Esophagus muscularis mucosa (tissue), 3 donors: ENCODE data around the gene UQCR10.

Experiments
- POLR2A ChIP-seq: fragments of 450-650 bp; IDR thresholded peaks from one replicate; pipeline ENCODE4 v1.6.1; 2017; ENCODE audit warnings: antibody characterized with exemption, moderate library complexity, mild to moderate bottlenecking, low read depth
- TF ChIP-seq, protein P1 (sequence below), 3 experiments: fragments of 200-600 bp in 2 of 3; fragments of 450-650 bp in 1 of 3; sonication (generic) in 2 of 3; IDR thresholded peaks; one replicate each; pipeline ENCODE4 v1.5.1; 2017 to 2019; ENCODE audit warnings: antibody characterized with exemption in 3 of 3, mild to moderate bottlenecking in 2 of 3, moderate library complexity in 1 of 3

DNA sequence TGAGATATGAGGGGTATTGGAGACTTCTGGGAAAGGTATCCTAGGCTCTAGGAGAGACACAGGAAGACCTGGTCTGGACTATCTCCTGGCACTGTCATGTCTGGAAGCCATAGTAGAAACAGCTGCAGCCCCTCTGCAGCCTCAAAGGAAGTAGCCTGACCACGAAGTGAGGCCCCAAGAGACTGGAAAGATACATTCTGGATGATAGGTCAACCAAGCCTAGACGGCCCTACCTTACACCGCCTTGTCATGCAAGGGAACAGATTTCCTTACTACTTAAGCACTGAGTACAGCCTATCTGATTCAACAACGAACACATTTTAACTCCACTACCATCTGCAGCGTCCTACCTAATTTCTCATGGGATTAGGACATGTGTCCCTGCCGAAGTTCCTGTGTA is 31.1 kb downstream of the UQCR10 start:
- TF ChIP-seq, protein P1, sequence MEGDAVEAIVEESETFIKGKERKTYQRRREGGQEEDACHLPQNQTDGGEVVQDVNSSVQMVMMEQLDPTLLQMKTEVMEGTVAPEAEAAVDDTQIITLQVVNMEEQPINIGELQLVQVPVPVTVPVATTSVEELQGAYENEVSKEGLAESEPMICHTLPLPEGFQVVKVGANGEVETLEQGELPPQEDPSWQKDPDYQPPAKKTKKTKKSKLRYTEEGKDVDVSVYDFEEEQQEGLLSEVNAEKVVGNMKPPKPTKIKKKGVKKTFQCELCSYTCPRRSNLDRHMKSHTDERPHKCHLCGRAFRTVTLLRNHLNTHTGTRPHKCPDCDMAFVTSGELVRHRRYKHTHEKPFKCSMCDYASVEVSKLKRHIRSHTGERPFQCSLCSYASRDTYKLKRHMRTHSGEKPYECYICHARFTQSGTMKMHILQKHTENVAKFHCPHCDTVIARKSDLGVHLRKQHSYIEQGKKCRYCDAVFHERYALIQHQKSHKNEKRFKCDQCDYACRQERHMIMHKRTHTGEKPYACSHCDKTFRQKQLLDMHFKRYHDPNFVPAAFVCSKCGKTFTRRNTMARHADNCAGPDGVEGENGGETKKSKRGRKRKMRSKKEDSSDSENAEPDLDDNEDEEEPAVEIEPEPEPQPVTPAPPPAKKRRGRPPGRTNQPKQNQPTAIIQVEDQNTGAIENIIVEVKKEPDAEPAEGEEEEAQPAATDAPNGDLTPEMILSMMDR (IDR thresholded peaks at IDR 0.05) = no peak
- no peak for TF ChIP-seq POLR2A
